Transverse colon (tissue), 4 donors: ENCODE measurements around the gene LCLAT1.

Source experiments
- EP300 ChIP-seq: sonication (generic); formaldehyde crosslinking; IDR thresholded peaks from one replicate; pipeline ENCODE4 v1.6.1; 2017; ENCODE audit warnings: antibody characterized with exemption, low read depth
- POLR2A ChIP-seq: fragments of 450-650 bp; IDR thresholded peaks from one replicate; pipeline ENCODE4 v1.6.1; 2016; ENCODE audit warnings: antibody characterized with exemption, mild to moderate bottlenecking, moderate library complexity
- POLR2AphosphoS5 ChIP-seq, 3 donors: sonication (generic); formaldehyde crosslinking; IDR thresholded peaks; one replicate each; pipeline ENCODE4 v1.6.1; 2016; ENCODE audit warnings: antibody characterized with exemption in 3 of 3
- TF ChIP-seq, protein P1 (sequence below), 5 experiments: fragments of 200-600 bp in 3 of 5; fragments of 450-650 bp in 2 of 5; sonication (generic) in 3 of 5; IDR thresholded peaks; 1 replicate in 2 of 5; 2 replicates in 3 of 5; pipeline ENCODE4 v1.5.1; 2016 to 2017; ENCODE audit warnings: antibody characterized with exemption in 5 of 5, inconsistent platforms in 3 of 5, mild to moderate bottlenecking in 2 of 5, moderate library complexity in 1 of 5

DNA sequence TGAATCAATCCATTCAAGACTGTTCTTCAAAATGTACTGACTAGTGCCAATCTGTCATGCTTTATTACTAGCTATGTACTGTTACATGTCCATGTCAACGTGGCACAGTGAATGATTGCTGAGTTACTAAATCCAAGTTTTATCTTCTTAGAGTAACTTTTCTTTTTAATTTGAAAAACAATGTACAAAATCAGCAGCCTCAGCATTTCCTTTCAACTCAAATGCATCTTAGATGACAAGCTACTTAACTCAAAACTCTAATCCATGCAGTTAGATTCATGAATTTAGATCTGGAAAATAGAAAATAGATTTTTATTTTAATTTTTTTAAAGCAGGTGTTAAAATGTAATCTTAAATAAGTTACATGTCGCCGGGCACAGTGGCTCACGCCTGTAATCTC lies 186.0 kb downstream of the LCLAT1 start:
- TF ChIP-seq, protein P1, sequence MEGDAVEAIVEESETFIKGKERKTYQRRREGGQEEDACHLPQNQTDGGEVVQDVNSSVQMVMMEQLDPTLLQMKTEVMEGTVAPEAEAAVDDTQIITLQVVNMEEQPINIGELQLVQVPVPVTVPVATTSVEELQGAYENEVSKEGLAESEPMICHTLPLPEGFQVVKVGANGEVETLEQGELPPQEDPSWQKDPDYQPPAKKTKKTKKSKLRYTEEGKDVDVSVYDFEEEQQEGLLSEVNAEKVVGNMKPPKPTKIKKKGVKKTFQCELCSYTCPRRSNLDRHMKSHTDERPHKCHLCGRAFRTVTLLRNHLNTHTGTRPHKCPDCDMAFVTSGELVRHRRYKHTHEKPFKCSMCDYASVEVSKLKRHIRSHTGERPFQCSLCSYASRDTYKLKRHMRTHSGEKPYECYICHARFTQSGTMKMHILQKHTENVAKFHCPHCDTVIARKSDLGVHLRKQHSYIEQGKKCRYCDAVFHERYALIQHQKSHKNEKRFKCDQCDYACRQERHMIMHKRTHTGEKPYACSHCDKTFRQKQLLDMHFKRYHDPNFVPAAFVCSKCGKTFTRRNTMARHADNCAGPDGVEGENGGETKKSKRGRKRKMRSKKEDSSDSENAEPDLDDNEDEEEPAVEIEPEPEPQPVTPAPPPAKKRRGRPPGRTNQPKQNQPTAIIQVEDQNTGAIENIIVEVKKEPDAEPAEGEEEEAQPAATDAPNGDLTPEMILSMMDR (IDR thresholded peaks at IDR 0.05): no peak
- TF ChIP-seq EP300 (no peak), POLR2A (no peak), POLR2AphosphoS5 (IDR thresholded peaks at IDR 0.05) (no peak)
